HL-60 (cell line): Measurements from ENCODE around the gene RAB13.

Source experiments
- CTCF ChIP-seq: IDR thresholded peaks from one replicate; pipeline ENCODE4 v1.5.1; 2011; ENCODE audit warnings: low read length, control low read depth, inconsistent platforms; ENCODE audit not compliant: insufficient read depth
- GABPA ChIP-seq: IDR thresholded peaks from 2 replicates; pipeline ENCODE4 v1.6.1; 2012; ENCODE audit warnings: low read depth
- POLR2AphosphoS5 ChIP-seq: IDR thresholded peaks from 2 replicates; pipeline ENCODE4 v1.6.1; 2012; ENCODE audit warnings: low read depth
- SPI1 ChIP-seq: IDR thresholded peaks from 2 replicates; pipeline ENCODE4 v1.6.1; 2012; ENCODE audit warnings: low read depth, mild to moderate bottlenecking, borderline replicate concordance
- TF ChIP-seq, protein P1 (sequence below): IDR thresholded peaks from 2 replicates; pipeline ENCODE4 v1.6.1; 2012; ENCODE audit warnings: low read depth; ENCODE audit not compliant: insufficient replicate concordance

GRCh38 chr1:153933955-153934354 lies 52.2 kb downstream of the RAB13 start:
- no peak for TF ChIP-seq CTCF
- TF ChIP-seq, protein P1, sequence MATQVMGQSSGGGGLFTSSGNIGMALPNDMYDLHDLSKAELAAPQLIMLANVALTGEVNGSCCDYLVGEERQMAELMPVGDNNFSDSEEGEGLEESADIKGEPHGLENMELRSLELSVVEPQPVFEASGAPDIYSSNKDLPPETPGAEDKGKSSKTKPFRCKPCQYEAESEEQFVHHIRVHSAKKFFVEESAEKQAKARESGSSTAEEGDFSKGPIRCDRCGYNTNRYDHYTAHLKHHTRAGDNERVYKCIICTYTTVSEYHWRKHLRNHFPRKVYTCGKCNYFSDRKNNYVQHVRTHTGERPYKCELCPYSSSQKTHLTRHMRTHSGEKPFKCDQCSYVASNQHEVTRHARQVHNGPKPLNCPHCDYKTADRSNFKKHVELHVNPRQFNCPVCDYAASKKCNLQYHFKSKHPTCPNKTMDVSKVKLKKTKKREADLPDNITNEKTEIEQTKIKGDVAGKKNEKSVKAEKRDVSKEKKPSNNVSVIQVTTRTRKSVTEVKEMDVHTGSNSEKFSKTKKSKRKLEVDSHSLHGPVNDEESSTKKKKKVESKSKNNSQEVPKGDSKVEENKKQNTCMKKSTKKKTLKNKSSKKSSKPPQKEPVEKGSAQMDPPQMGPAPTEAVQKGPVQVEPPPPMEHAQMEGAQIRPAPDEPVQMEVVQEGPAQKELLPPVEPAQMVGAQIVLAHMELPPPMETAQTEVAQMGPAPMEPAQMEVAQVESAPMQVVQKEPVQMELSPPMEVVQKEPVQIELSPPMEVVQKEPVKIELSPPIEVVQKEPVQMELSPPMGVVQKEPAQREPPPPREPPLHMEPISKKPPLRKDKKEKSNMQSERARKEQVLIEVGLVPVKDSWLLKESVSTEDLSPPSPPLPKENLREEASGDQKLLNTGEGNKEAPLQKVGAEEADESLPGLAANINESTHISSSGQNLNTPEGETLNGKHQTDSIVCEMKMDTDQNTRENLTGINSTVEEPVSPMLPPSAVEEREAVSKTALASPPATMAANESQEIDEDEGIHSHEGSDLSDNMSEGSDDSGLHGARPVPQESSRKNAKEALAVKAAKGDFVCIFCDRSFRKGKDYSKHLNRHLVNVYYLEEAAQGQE: no peak
- TF ChIP-seq GABPA: no peak
- no peak for TF ChIP-seq POLR2AphosphoS5
- TF ChIP-seq SPI1: no peak
